Measurements from ENCODE around the gene AGPAT3. TPM values are rescaled to one million over a fixed set of nuclear protein-coding genes. Genes with fewer than 3 reads are reported as not detected.

Gene AGPAT3
- total and polyA plus RNA-seq, 2 donors (not counting 3 experiments of a cell fraction or from before 2014, with no cell fraction given): 39.9 to 76.7 TPM

DNA sequence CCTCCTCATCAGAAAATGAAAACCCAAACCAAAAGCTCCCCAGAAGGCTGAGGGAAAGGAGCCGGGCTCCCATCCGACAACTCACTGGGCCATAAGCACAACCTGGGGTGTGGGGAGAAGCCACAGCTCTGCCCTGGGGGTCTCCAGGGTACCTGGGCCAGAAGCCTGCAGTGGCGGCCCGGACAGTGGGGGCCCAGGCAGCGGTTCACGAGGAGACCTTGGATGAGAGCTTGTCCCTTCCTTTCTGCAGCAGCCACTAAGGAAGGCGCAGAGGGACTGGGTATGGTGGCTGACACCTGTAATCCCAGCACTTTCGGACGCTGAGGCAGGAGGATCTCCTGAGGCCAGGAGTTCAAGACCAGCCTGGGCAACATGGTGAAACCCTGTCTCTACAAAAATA is 129.6 kb downstream of the AGPAT3 start:
- TF ChIP-seq POLR2AphosphoS5 (IDR thresholded peaks at IDR 0.05; ENCODE audit: insufficient read depth, low read depth, low read length): no peak
- no peak for TF ChIP-seq GATA2 (IDR thresholded peaks at IDR 0.05; ENCODE audit: insufficient read depth, insufficient read length, low read depth, low read length)
- Histone ChIP-seq H3K9me3 (replicated peaks; ENCODE audit: control insufficient read depth, insufficient read depth, low read length) (no peaks in the 10 kb centered on the region), H3K27ac (ENCODE audit: insufficient read depth, low read depth, low read length) (no peak overlapping the region), H3K9me1 (replicated peaks; ENCODE audit: control insufficient read depth, extremely low read depth, insufficient read depth, low read length) (no peaks in the 10 kb centered on the region), H2AFZ (ENCODE audit: low read depth, low read length) (no peak overlapping the region), H3K9ac (replicated peaks; ENCODE audit: extremely low read depth, insufficient read depth, low read length) (no peak overlapping the region), H3K36me3 (ENCODE audit: control insufficient read depth in 2 of 2, extremely low read depth in 1 of 2, insufficient read depth in 2 of 2, low read length in 2 of 2) (no peaks in the 10 kb centered on the region), H3K79me2 (ENCODE audit: control insufficient read depth, insufficient read depth, low read length) (no peaks in the 10 kb centered on the region), H4K20me1 (replicated peaks; ENCODE audit: control insufficient read depth, extremely low read depth, insufficient read depth, low read length) (no peaks in the 10 kb centered on the region), H3K4me1 (ENCODE audit: control insufficient read depth, extremely low read depth, insufficient read depth, low read length) (no peaks in the 10 kb centered on the region), H3K27me3 (ENCODE audit: control insufficient read depth in 2 of 2, insufficient read depth in 2 of 2, low read length in 2 of 2) (no peaks in the 10 kb centered on the region), H3K4me2 (ENCODE audit: insufficient read depth, low read length) (no peak overlapping the region), H3K4me3 (replicated peaks in 1 of 3; ENCODE audit: insufficient read depth in 1 of 3, low read depth in 1 of 3, low read length in 3 of 3) (no peak overlapping the region)
- ChIA-PET POLR2A (no interaction called here), CTCF (interaction anchor here (1.0 kb wide), 1 partner anchor 19 kb away, joined by 4 read pairs; no protein-coding TSS in a partner anchor)
- dilution Hi-C loops (cut with MboI; ENCODE audit: extremely low pct_ligation_motif_present, low sequenced_read_pairs) (no loop called here), intact Hi-C loops (cut with micrococcal nuclease) (no loop called here)
- DNase-seq (ENCODE audit: low read depth, low spot score) (no peak), FAIRE-seq (no peak)
- BruUV-seq (replicated peaks): no TSS peak

DNA sequence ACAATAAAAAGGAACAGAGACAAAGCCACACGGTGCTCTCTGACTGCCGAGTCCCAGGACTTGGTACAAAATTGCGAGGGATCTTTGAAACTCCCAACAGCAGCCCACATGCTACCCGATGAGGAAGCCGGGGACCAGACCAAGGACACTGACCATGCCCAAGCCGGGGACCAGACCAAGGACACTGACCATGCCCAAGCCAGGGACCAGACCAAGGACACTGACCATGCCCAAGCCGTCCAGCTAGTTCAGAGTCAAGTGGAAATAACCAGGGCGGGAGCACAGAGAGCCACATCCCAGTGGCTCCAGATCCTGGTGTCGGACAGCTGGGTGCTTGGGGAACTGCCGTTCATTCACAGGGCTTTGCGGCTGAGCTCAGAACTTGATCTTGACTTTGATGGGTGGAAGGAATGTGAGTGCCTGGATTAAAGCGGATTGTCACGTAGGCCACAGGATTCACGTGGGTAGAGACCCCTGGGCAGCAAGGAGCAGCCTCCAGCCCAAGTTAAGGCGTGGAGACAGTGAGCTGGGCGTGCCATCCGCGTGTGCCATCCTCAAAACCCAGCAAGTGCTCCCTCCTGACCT is 130.6 kb downstream of the AGPAT3 start:
- Histone ChIP-seq H3K9ac (replicated peaks; ENCODE audit: extremely low read depth, insufficient read depth, low read length) (no peak overlapping the region), H3K4me3 (replicated peaks in 1 of 3; ENCODE audit: insufficient read depth in 1 of 3, low read depth in 1 of 3, low read length in 3 of 3) (no peak overlapping the region), H3K9me3 (replicated peaks; ENCODE audit: control insufficient read depth, insufficient read depth, low read length) (no peaks in the 10 kb centered on the region), H3K4me2 (ENCODE audit: insufficient read depth, low read length) (no peak overlapping the region), H3K9me1 (replicated peaks; ENCODE audit: control insufficient read depth, extremely low read depth, insufficient read depth, low read length) (no peaks in the 10 kb centered on the region), H4K20me1 (replicated peaks; ENCODE audit: control insufficient read depth, extremely low read depth, insufficient read depth, low read length) (no peaks in the 10 kb centered on the region), H3K27me3 (ENCODE audit: control insufficient read depth in 2 of 2, insufficient read depth in 2 of 2, low read length in 2 of 2) (no peaks in the 10 kb centered on the region), H3K36me3 (ENCODE audit: control insufficient read depth in 2 of 2, extremely low read depth in 1 of 2, insufficient read depth in 2 of 2, low read length in 2 of 2) (no peaks in the 10 kb centered on the region), H2AFZ (ENCODE audit: low read depth, low read length) (no peak overlapping the region), H3K4me1 (ENCODE audit: control insufficient read depth, extremely low read depth, insufficient read depth, low read length) (no peaks in the 10 kb centered on the region), H3K27ac (ENCODE audit: insufficient read depth, low read depth, low read length) (no peak overlapping the region), H3K79me2 (ENCODE audit: control insufficient read depth, insufficient read depth, low read length) (no peaks in the 10 kb centered on the region)
- POLR2A ChIA-PET: no interaction called here
- no peak for FAIRE-seq
- CTCF ChIA-PET: no interaction called here
- intact Hi-C loops (cut with micrococcal nuclease) (no loop called here), dilution Hi-C loops (cut with MboI; ENCODE audit: extremely low pct_ligation_motif_present, low sequenced_read_pairs) (no loop called here)
- no peak for DNase-seq (ENCODE audit: low read depth, low spot score)
- BruUV-seq (replicated peaks): no TSS peak
- TF ChIP-seq, protein P1, sequence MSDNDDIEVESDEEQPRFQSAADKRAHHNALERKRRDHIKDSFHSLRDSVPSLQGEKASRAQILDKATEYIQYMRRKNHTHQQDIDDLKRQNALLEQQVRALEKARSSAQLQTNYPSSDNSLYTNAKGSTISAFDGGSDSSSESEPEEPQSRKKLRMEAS (IDR thresholded peaks at IDR 0.05; ENCODE audit: insufficient read depth, insufficient read length): no peak
- TF ChIP-seq GATA2 (IDR thresholded peaks at IDR 0.05; ENCODE audit: insufficient read depth, insufficient read length, low read depth, low read length): no peak
- TF ChIP-seq, protein P2, sequence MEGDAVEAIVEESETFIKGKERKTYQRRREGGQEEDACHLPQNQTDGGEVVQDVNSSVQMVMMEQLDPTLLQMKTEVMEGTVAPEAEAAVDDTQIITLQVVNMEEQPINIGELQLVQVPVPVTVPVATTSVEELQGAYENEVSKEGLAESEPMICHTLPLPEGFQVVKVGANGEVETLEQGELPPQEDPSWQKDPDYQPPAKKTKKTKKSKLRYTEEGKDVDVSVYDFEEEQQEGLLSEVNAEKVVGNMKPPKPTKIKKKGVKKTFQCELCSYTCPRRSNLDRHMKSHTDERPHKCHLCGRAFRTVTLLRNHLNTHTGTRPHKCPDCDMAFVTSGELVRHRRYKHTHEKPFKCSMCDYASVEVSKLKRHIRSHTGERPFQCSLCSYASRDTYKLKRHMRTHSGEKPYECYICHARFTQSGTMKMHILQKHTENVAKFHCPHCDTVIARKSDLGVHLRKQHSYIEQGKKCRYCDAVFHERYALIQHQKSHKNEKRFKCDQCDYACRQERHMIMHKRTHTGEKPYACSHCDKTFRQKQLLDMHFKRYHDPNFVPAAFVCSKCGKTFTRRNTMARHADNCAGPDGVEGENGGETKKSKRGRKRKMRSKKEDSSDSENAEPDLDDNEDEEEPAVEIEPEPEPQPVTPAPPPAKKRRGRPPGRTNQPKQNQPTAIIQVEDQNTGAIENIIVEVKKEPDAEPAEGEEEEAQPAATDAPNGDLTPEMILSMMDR (IDR thresholded peaks at IDR 0.05; ENCODE audit: extremely low read depth in 1 of 2, insufficient read depth in 1 of 2, low read depth in 1 of 2, low read length in 2 of 2): no peak
- no peak for TF ChIP-seq EZH2 (IDR thresholded peaks at IDR 0.05; ENCODE audit: borderline replicate concordance, low read depth, low read length, severe bottlenecking)
- no peak for TF ChIP-seq POLR2AphosphoS5 (IDR thresholded peaks at IDR 0.05; ENCODE audit: insufficient read depth, low read depth, low read length)
- no peak for TF ChIP-seq POLR2A (IDR thresholded peaks at IDR 0.05; ENCODE audit: low read depth, low read length)
- TF ChIP-seq MYC (IDR thresholded peaks at IDR 0.05; ENCODE audit: low read depth, low read length): no peak
